ENCODE data around the gene CXCL12. TPM values are rescaled to one million over a fixed set of nuclear protein-coding genes. Genes with fewer than 3 reads are reported as not detected.

Gene CXCL12
- total RNA-seq, 2 donors from 2014 or later, result 17.5 to 56.2 TPM

DNA sequence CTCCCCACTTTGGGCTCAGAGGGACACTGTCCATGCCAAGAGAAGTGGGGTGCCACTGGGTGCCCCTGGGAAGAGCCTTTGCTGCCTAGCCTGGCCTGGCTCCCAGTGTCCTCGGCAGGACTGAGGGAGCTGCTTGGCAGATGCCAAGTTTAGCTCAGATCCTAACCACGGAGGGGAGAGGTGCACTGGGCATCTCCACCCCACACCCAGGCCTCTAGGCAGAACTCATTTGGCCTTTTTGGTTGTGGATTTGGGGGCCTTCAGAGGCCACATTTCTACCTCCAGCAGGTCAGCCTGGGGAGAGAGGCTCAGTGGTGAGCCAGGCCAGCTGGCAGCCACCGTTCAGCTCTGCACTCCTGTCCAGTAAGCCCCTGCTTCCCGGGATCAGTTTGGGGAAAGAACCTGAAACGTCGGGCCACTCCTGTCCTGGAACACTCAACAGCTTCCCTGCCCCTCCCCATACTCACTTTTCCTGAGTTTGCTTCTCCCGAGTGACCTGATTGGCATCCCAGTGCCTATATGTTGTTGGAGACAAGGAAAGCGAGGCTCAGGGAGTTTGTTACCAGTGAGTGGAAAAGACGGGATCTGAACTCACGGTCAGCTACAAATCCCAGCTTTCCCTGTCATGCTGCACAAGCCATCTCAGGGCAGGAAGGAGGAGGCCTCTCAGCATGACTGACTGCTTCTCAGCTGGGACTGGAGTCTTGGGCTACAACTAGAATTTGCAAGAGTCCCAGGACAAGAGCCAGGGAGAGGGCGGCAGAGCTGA lies 11.2 kb upstream of the CXCL12 start:
- intact Hi-C loops (cut with DNase I), result no loop called here
- no peaks in the 10 kb centered on the region for H3K9me3 ChIP-seq
- DNase-seq, result no peak

DNA sequence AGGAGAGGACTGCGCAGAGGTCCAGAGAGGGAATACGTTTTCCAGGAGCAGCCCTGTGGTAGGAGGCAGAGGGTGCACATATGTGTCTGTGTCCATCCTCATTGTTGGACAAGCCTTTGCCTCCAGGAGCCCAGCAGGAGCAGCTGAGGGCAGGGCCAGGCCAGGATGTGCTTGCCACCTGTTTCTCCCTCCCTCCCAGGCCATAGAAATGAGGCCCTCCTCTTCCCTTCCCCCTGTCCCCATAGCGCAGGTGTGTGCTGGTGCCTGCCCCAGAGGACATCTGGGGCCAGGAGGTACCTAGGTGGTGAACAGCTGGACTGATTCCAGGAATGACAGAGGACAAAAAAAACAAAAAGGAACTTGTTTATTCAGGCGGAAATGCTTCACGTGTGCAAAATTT lies 10.5 kb upstream of the CXCL12 start:
- Histone ChIP-seq H3K27ac (no peak overlapping the region), H3K27me3 (no peaks in the 10 kb centered on the region), H3K4me3 (no peak overlapping the region), H3K9ac (ENCODE audit: low read depth in 2 of 2, low read length in 2 of 2) (no peak overlapping the region), H3K9me3 (no peaks in the 10 kb centered on the region), H3K4me1 (no peaks in the 10 kb centered on the region), H3K36me3 (no peaks in the 10 kb centered on the region)
- intact Hi-C loops (cut with DNase I), result no loop called here
- TF ChIP-seq, protein P1, sequence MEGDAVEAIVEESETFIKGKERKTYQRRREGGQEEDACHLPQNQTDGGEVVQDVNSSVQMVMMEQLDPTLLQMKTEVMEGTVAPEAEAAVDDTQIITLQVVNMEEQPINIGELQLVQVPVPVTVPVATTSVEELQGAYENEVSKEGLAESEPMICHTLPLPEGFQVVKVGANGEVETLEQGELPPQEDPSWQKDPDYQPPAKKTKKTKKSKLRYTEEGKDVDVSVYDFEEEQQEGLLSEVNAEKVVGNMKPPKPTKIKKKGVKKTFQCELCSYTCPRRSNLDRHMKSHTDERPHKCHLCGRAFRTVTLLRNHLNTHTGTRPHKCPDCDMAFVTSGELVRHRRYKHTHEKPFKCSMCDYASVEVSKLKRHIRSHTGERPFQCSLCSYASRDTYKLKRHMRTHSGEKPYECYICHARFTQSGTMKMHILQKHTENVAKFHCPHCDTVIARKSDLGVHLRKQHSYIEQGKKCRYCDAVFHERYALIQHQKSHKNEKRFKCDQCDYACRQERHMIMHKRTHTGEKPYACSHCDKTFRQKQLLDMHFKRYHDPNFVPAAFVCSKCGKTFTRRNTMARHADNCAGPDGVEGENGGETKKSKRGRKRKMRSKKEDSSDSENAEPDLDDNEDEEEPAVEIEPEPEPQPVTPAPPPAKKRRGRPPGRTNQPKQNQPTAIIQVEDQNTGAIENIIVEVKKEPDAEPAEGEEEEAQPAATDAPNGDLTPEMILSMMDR (IDR thresholded peaks at IDR 0.05), result no peak
- peak; percentile 26 for DNase-seq

More for the DNA sequence above, 11.2 kb upstream of the CXCL12 start:
- Histone ChIP-seq H3K36me3 (no peaks in the 10 kb centered on the region), H3K9ac (ENCODE audit: low read depth in 2 of 2, low read length in 2 of 2) (no peak overlapping the region), H3K27me3 (no peaks in the 10 kb centered on the region), H3K4me1 (no peaks in the 10 kb centered on the region), H3K4me3 (no peak overlapping the region), H3K27ac (no peak overlapping the region)
- TF ChIP-seq, protein P1 (IDR thresholded peaks at IDR 0.05), result no peak

DNA sequence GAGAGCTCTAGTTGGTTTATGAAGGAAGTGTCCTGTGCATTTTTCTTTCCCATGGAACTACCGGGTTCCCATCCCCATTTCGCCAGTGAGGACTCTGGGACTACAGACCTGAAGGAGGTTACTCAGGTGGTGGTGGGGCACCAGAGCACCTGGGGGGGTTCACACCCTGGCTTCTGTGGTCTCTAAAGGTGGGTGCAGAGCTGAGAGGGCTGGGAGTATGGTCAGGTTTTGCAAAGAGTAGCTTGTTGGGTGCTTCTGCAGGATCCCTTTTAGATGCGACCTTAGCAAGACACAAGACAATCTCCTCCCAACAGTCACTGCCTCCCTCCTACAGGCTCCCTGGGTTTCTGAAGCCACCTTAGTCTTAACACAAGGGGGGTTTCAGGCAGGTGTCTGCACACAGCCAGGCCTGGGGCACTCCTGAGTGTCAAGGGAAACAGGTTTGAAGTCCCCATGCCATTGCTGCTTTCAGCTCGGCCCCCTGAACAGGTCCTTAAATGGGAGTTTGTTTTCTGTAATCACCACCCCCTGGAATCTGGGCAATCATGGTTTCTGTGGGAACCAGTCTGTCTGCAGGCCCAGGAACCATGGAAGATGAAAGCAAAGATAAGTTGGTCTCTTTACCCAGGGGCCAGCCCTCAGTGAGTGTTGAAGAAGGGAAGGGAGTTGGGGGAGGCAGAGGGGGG lies 9.9 kb upstream of the CXCL12 start:
- H3K9me3 ChIP-seq, result no peaks in the 10 kb centered on the region
- intact Hi-C loops (cut with DNase I), result loop anchor here (5.0 kb wide), 1 partner anchor 462 kb away; no protein-coding TSS in a partner anchor
- TF ChIP-seq, protein P1 (IDR thresholded peaks at IDR 0.05), result no peak
- no peak overlapping the region for H3K9ac ChIP-seq (ENCODE audit: low read depth in 2 of 2, low read length in 2 of 2)
- H3K36me3 ChIP-seq, result no peaks in the 10 kb centered on the region
- DNase-seq, result no peak
- H3K4me3 ChIP-seq, result no peak overlapping the region
- H3K27me3 ChIP-seq, result no peaks in the 10 kb centered on the region
- H3K27ac ChIP-seq, result no peak overlapping the region
- H3K4me1 ChIP-seq, result no peaks in the 10 kb centered on the region

DNA sequence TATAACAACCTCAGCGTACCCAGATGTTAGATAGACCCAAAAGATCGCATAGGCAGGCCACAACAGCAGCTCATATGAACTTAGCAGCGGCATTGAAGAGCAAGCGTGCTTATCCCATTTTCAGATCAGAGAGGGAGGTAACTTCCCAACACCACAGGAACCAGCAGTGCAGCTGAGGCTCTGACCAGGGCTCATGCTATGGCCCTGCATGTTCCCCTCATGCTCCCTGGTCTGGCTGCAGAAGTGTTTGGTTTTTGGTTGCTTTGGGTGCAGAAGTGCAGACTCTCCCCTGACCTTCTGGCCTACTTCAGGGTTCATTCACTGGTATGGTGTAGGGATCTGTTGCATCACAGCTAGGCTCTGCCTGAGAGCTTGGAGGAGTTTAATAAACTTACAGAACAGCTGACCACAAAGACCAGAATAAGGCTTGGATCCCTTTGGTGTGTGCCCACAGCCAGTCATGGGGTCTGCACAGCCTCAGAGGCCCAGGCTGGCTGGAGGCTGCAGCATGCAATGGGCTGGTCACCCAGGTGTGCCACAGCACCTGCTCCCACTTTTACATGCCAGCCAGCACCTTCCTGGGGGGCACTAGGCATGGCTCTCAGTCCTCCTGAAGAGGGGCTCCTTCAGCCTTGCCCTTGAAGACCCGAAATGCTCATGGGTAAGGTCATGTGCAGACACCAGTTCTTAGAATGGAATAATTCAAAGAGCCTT lies 9.1 kb upstream of the CXCL12 start:
- Histone ChIP-seq H3K4me1 (no peaks in the 10 kb centered on the region), H3K27me3 (no peaks in the 10 kb centered on the region), H3K27ac (no peak overlapping the region), H3K9me3 (no peaks in the 10 kb centered on the region), H3K36me3 (no peaks in the 10 kb centered on the region), H3K9ac (ENCODE audit: low read depth in 2 of 2, low read length in 2 of 2) (no peak overlapping the region), H3K4me3 (no peak overlapping the region)
- TF ChIP-seq, protein P1 (IDR thresholded peaks at IDR 0.05), result no peak
- intact Hi-C loops (cut with DNase I), result loop anchor here (5.0 kb wide), 1 partner anchor 463 kb away; no protein-coding TSS in a partner anchor
- DNase-seq, result no peak

DNA sequence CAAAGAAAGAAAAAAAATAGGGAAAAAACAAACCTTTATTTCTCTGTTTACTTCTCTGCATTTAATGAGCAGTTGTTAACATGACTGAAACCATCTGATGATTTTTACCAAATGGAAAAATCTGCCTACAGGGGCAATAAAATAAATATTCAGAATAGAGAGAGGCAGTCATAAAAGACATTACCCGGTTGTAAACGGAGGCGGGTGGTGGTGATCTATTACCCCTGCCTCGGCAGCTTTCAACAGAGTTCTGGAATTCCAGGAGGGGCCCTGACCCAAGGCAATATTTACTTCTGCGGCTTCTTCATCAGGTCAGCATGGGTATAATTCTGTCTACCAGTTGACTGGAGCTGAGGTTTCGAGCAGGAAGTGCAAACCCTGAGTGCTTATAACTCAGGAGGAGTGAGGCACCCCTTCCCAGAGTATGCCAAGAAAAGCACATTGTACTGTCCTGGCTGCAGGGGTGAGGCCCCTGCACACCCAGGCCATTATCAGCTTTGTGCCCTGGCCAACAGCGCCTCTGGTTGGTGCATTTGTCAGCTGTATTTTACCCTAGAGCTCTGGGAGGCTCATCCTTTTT lies 8.2 kb upstream of the CXCL12 start:
- TF ChIP-seq, protein P1 (IDR thresholded peaks at IDR 0.05), result no peak
- no peak for DNase-seq
- no peaks in the 10 kb centered on the region for H3K4me1 ChIP-seq
- H3K36me3 ChIP-seq, result no peaks in the 10 kb centered on the region
- H3K27ac ChIP-seq, result no peak overlapping the region
- H3K9ac ChIP-seq (ENCODE audit: low read depth in 2 of 2, low read length in 2 of 2), result no peak overlapping the region
- intact Hi-C loops (cut with DNase I), result loop anchor here (5.0 kb wide), 1 partner anchor 464 kb away; no protein-coding TSS in a partner anchor
- H3K9me3 ChIP-seq, result no peaks in the 10 kb centered on the region
- no peaks in the 10 kb centered on the region for H3K27me3 ChIP-seq
- no peak overlapping the region for H3K4me3 ChIP-seq
